HG03565 (cell line): ENCODE data around the gene ZNF101.

Source experiments
- ATAC-seq: cut with Tn5 transposase; IDR thresholded peaks from one replicate; pipeline ENCODE4 v1.9.1; 2021; ENCODE audit warnings: mild to moderate bottlenecking, moderate library complexity; ENCODE audit not compliant: unreplicated experiment

Gene ZNF101

GRCh38 chr19:19704836-19705235 lies 36.2 kb downstream of the ZNF101 start:
- ATAC-seq: no peak

GRCh38 chr19:19710506-19710905 lies 41.9 kb downstream of the ZNF101 start:
- no peak for ATAC-seq

GRCh38 chr19:19711306-19711933 lies 42.8 kb downstream of the ZNF101 start:
- no peak for ATAC-seq

GRCh38 chr19:19711934-19712828 lies 43.5 kb downstream of the ZNF101 start:
- no peak for ATAC-seq

- no peak for ATAC-seq
These were observed 51.2 kb downstream of the ZNF101 start for GRCh38 chr19:19719798-19720197.

GRCh38 chr19:19721896-19722295 lies 53.3 kb downstream of the ZNF101 start:
- no peak for ATAC-seq

- peak; percentile 98 for ATAC-seq
These were observed 64.2 kb downstream of the ZNF101 start, which contains the start of gene ZNF14 for GRCh38 chr19:19732579-19733501. ZNF14 (minus strand) TSS chr19:19733112; CDS start chr19:19732958, 154 bp downstream.
